HG03342 (cell line): ENCODE results near the gene PCYT2.

ENCODE experiments used
- ATAC-seq: cut with Tn5 transposase; IDR thresholded peaks from one replicate; pipeline ENCODE4 v1.9.1; 2021; ENCODE audit warnings: mild to moderate bottlenecking, moderate library complexity; ENCODE audit not compliant: unreplicated experiment

The PCYT2 gene

GRCh38 chr17:81902023-81902652, 9.1 kb downstream of the PCYT2 start, which contains the start of gene NPB:
TSS of gene NPB (plus strand) at chr17:81902238. CDS start at chr17:81902278, 40 bp downstream.
- ATAC-seq: no peak

GRCh38 chr17:81901167-81902022, 9.8 kb downstream of the PCYT2 start:
- no peak for ATAC-seq

DNA sequence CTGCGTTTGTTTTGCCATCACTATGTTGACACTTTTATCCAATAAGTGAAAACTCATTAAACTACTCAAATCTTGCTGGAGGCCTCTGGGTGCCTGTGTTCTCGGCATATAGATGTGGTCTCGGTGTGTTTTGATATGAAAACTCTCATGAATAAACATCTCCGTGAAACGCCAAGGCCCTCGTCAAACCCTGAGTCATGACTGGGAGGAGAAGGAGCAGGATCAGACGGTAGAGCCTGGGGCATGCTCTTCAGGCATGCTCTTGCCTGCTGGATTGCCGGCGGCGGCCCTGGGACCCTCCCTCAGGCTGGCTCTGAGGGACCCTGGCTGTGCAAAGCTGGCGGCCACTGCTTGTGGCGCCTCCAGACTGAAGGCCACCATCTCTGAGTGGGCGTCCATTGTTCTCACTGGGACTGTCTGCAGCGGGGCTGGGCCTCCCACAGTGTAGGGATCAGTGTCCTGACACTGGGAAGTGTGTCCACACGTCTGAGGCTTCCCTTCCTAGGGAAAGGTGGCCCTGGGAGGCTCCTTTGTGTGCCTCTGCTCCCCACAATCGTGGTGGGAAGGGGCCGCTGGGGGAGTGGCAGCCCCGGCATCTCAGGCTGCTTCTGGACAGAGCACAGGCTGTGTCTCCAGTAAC, 10.9 kb downstream of the PCYT2 start:
- no peak for ATAC-seq

- ATAC-seq: no peak
Observed at GRCh38 chr17:81899514-81900166, 11.6 kb downstream of the PCYT2 start.

DNA sequence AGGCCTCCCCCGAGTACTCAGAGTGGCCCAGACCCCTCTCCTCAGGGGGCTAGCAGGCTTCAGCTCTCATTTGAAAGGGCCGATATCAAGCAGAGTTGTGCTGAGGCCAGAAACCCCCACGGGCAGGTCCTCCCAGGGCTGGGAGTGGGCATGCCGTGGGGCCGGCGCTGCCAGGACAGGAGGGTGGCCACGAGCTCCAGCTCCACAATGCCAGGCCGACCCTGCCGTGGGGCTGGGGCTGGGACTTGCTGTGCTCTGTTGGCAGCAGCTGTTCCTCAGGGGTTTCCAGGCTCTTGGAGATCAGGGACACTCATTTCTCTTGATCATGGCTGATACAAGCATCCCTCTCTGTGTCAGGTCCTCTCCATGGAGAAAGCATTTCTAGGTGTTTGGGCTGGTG, 12.3 kb downstream of the PCYT2 start:
- ATAC-seq: no peak

GRCh38 chr17:81898029-81898866, 13.0 kb downstream of the PCYT2 start:
- no peak for ATAC-seq

GRCh38 chr17:81895400-81895799, 15.8 kb downstream of the PCYT2 start:
- ATAC-seq: no peak

DNA sequence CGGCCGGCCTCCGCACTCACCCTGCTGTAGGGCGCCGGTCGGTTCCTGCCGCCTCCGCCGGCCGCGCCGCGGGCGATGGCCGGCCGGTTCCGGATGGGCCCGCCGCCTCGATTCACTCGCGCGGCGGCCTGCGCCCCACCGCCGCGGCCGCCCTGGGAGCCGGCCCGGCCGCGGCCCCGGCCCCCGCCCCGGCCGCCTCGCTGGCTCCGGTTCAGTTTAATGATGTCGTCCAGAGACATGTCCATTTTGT, 20.0 kb downstream of the PCYT2 start:
- peak; percentile 16 for ATAC-seq

DNA sequence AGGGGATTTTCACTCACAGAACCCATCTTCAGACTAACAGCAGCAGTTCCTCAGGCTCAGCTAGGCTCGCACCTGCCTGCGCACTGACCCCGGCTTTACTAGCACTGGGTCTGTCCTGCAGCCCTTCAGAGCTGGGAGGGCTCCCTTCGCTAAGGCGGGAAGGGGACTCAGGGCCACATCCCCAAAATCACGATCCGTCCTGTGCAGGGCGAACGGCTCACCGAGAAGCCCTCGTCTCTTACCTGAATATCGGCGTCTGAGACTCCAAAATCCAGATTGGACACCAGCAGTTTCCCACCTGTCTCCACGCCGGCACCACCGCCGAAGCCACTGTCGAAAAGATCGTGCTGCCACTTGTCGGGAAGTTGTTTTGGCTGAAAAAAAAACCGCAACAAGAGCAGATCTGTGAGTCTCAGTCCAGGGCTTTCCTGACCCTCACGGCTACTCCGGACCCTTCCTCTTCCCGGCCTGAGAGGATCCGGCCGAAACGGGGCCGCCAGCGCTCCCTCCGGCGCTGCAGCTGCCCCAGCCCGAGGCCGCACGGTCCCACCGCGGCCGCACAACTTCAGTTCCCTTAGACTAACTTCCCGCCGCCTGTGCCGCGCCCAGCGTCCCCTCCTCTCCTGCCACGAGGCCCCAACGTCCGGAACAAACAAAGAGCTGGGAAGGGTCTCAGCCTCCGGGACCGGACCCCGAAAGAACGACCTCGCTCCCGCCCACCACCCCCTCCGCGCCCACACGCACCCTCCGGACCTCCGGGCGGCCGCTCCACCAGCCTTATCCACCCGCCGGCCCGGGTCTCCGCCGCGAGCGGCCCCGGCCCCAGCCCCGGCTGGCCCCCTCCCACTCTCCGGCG, 20.5 kb downstream of the PCYT2 start:
- peak; percentile 13 for ATAC-seq

- no peak for ATAC-seq
Observed at GRCh38 chr17:81889602-81890001, 21.6 kb downstream of the PCYT2 start.

- ATAC-seq: no peak
Observed at GRCh38 chr17:81888988-81889595, 22.1 kb downstream of the PCYT2 start.

DNA sequence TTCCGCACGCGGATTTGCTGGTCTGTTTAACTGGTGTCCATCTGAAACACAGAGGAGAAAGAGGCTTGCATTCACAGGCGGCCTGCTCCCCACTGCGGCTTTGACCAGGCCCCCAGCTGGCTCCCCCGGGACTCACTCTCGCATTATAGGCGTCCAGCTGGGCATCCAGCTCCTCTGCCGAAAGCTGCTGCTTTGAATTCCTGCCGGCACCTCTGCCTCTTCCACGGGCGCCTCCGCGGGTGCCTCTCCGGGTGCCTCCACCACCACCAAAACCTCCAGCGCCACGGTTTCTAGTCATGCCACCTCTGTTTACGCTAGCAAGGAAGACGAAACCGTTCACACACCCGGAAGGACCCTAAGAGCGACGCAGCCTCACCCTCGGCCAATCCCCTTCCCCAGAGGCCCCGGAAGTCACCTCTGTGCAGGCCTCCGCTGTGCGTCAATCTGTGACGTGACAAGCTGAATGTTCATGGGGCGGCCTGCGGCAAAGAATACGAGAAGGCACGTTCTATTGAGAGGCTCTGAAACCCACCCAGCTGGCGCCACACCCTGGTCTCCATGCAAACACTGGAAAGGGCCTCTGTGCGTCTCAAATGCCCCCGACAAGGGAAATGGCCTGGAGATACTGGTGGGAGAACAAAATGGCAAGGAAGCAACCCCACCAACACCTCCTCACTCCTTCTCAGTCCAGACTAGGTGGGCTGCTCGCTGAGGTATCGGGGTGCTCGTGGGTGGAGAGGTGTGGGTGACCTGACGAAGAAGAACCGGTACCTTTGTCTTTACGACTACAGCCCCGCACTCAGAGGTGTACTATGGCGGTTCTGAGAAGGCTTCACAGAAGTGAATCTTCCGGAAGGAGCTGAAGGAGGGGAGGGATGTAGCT, 22.9 kb downstream of the PCYT2 start:
- no peak for ATAC-seq

DNA sequence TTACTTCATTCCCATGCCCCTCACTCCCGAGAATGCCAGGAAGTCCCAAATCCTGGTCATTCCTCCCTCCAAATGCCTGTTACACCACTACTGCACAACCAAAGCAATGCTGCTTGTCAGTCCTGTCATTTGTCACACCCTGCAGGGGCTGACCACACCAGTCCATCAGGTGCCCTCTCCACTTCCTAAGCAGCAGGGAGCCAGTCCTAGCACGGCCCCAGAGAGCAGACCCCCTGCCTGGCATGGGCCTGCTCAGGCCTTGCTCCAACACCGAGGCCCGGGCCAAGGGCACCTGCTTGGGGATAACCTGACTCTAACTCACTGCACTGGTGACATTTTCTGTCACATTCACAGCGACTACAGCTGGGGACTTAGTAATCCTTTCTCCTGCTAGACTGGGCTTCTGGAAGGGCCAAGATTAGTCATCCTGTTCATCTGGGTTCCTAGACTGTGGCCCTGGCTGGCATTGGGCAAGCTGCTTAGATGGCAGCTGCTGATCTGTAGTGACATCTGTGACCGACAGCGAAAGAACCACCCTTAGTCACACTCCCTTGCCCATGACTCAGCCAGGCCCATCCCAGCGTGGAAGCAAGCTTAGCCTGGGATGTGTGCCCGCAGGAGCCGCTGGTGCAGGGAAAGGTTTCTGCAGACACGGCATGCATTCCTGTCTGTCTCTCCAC, 25.2 kb downstream of the PCYT2 start:
- ATAC-seq: no peak

GRCh38 chr17:81885454-81885853, 25.7 kb downstream of the PCYT2 start:
- no peak for ATAC-seq

DNA sequence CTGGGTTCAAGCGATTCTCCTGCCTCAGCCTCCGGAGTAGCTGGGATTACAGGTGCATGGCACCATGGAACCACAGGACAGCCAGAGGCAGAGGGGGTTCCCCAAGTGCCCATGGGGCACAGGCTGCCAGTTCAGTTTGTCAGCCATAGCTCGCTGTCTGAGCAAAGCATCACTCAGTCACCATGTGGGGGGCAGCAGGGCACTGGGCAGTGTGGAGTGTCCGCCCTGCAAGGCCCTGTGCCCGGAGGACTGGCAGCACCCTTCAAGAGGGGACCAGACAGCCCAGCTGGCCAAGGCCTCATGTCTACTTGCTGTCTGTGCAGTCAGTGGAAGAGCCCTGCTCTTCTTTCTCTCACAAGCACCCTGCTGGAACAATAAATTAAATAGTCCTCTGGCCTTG, 26.2 kb downstream of the PCYT2 start:
- ATAC-seq: no peak

- ATAC-seq: no peak
Observed at GRCh38 chr17:81884520-81884919, 26.7 kb downstream of the PCYT2 start.

DNA sequence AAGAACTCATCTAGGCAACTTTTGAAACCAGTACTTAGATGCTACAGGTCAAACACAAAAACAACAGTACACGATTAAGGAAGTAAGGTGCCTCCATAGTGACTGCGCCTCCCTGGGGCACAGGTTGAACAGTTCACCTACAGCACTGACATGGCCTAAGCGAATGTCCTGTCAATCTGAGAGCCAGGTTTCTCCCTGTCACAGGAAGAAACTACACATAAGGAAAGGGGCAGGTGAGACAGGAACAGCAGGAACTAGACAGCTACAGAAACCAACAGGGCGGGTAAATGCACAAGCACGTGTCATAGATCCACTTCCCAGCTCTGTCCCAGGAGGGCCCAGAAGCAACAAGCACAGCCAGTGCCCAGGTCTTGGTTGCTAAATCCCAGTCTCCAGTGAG, 32.1 kb downstream of the PCYT2 start:
- ATAC-seq: no peak

GRCh38 chr17:81878294-81878693, 32.9 kb downstream of the PCYT2 start:
- ATAC-seq: no peak
